HTR-8/SVneo (cell line): ENCODE results near the gene ARHGEF7.
"Not testable (repeated sequence)": the region's sequence is repeated elsewhere in the genome, so short reads cannot be mapped to it uniquely, and the experiment has no call there.

Experiments used
- DNase-seq: peaks from one replicate; pipeline ENCODE4 v3.0.0; 2011; ENCODE audit warnings: low spot score, mixed read lengths; ENCODE audit not compliant: insufficient read length
- FAIRE-seq: peaks from 2 replicates; lab custom pipeline; 2011; peaks lifted over from hg19 to GRCh38; lab: Jason Lieb, UNC

ARHGEF7 gene

DNA sequence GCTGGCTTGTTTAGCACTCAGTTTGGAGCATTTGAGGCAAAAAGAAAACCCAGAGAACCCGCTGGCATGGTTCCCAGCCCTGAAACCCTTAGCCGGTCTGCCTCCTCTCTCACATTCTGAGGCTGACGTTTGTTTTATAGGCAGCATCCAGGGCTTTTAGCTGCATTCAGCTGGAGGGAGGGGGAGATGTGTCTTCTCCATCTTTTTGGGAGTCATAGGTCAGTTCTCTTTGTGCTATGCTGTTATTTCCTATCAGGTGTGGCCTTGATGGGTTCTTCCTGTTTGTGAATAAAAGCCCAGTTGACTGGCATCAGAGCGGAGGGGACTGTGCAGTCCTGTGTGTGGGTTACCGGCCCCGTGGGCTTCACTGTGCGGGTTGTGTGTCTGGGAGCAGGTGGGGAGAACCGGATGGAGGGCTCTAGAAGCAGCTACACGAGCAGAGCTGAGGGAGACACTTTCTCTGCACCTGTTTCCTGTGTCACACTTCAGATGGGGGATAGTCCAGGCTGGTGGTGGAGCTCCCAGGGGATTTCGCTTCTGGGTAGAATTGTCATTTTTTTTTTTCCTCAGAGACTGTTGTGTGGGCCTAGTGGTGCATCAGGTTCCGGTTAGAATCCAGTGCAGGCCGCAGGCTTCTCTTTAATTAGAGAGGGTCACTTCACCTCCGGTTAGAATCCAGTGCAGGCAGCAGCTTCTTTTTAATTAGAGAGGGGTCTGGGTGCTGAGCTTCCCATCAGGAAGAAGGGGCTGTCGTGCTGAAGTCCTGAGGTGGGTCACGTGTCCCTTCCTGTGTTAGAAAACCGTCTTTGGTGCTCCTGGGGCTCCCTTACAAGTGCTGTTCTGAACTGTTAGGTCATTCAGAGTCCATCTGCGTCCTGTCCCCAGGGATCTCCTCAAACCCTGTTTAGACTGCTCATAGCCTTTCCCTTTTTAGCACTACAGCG, 69.6 kb downstream of the ARHGEF7 start:
- DNase-seq, result no peak
- FAIRE-seq, result no peak

DNA sequence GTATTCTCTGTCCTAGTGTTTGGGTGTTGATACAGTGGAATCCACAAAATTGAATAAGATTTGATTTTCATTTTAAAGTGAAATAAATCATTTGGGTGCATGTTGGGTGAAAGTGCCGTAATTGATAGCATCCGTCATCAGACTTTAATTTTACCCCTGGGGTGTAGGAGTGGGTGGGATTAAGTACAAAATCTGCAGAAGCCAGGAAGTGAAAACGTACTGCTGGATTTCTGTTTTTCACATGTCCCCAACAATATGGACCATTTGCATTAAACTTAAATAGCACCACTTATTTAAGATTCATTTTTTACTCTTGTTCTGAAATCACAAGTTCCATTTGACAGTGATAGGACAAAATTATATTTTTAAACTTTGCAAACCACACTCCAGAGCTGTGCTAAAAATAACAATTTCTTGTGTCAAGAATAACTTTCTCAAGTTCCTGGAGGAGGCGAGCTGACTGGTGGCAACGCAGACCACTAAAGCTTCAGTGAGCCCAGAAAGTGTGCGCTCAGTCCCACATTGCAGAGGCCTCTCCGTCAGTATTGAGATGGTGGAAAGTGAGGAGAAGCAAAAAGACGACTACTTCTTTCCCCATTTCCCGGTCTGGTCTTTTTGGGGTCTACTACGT, 71.3 kb downstream of the ARHGEF7 start:
- FAIRE-seq (no peak), DNase-seq (no peak)

DNA sequence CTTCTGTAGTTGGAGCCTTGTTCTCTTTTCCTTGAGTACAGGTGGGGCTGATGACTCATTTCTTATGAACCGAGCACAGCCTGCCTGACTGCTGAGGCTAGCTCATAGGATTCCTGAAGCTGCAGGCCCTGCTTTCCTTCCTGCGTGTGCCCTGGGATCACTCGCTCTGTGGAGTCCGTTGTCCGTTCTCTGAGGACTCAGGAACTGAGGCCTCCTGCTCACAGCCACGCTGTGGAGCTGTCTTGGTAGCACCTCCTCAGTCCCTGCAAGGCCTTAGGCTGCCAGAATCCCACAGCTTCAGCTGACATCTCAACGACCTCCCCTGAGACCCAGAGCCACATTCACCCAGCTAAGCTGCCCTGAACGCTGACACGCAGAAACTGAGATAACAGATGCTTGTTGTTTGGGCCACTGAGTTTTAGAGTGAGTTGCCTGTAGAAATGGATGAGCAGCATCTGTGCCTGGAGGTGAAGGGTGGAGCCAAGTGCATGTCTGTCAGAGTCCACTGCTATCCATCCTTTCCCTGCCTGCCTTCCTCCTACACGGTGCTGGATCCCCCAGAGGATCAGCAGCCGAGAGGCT, 72.9 kb downstream of the ARHGEF7 start:
- FAIRE-seq (no peak), DNase-seq (no peak)

DNA sequence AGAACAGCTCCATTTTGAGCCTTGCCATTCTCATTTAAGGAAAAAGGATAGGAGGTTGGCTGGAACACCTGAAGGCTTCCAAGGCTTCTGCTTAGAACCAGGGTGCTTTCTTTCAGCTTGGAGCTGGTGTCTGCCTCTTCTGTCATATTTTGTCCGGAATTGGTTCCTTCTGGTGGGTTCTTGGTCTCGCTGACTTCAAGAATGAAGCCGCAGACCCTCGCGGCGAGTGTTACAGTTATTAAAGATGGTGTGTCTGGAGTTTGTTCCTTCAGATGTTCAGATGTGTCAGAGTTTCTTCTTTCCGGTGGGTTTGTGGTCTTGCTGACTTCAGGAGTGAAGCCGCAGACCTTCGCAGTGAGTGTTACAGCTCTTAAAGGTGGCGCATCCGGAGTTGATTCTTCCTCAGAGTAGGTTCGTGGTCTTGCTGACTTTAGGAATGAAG, 74.0 kb downstream of the ARHGEF7 start:
- FAIRE-seq, DNase-seq: not testable (repeated sequence)

- not testable (repeated sequence) for DNase-seq, FAIRE-seq
Observed at GRCh38 chr13:111189516-111189915, 74.4 kb downstream of the ARHGEF7 start.

DNA sequence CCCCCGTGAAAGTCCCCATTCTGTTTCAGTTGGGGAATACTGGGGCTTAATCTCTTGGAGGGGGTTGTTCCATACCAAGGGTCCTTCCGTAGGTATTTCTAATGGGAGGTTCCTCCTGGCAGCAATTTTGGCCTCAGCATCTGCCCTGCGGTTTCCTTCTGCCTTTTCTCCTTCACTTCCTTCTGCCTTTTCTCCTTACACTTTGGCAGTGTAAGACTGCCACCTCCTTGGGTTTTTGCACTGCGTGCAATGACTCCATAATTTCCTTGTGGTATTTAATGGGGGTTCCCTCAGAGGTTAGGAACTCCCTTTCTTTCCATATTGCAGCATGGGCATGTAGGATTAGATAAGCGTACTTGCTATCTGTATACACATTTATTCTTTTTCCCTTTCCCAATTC, 78.1 kb downstream of the ARHGEF7 start:
- FAIRE-seq, DNase-seq: not testable (repeated sequence)

DNA sequence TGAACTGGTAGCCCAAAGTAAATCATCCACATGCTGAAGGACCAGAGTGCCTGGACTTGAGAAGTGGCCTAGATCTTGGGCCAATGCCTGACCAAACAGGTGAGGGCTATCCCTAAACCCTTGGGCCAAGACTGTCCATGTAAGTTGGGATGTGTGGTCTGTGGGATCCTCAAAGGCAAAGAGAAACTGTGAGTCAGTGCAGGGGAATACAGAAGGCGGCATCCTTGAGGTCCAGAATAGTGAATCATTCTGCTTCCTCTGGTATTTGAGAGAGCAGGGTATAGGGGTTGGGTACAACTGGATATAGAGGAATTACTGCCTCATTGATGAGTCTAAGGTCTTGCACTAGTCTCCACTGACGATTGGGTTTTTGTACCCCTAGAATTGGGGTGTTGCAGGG, 79.5 kb downstream of the ARHGEF7 start:
- not testable (repeated sequence) for DNase-seq, FAIRE-seq

GRCh38 chr13:111198732-111199378, 83.7 kb downstream of the ARHGEF7 start:
- not testable (repeated sequence) for FAIRE-seq, DNase-seq

DNA sequence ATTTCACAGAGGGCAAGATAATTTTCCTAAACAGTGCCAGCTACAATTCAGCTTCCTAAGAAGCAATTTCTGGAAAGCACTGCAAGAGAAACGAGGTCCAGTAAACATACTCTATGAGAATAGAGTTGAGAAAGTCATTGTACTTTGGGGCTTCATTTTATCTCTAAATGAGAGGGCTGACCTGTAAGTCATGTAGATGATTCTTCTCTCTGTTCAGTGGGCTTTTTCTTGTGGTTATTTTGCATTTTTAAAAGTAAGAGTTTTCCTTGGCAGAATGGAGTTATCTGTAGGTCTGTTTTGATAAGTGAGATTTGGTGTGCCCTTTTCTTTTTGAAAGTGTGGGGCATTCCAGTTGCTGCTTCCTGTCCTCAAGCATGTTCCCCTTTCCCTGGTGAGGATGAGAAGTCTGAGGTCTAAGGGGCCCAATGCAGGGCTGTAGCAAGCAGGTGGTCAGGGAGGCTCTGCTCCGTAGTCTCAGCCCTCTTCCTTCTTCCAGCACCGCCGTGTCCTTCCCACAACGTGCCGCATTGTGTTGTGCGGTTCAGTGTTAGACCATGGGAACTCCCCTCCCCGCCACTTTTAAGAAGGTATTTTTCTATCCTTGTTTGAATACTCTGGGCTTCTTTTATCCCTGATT, 86.3 kb downstream of the ARHGEF7 start:
- no peak for DNase-seq
- FAIRE-seq, result no peak

- FAIRE-seq (no peak), DNase-seq (no peak)
Observed at GRCh38 chr13:111202156-111202621, 87.1 kb downstream of the ARHGEF7 start.

- DNase-seq (peak; percentile 24), FAIRE-seq (no peak)
Observed at GRCh38 chr13:111202745-111203144, 87.6 kb downstream of the ARHGEF7 start.

DNA sequence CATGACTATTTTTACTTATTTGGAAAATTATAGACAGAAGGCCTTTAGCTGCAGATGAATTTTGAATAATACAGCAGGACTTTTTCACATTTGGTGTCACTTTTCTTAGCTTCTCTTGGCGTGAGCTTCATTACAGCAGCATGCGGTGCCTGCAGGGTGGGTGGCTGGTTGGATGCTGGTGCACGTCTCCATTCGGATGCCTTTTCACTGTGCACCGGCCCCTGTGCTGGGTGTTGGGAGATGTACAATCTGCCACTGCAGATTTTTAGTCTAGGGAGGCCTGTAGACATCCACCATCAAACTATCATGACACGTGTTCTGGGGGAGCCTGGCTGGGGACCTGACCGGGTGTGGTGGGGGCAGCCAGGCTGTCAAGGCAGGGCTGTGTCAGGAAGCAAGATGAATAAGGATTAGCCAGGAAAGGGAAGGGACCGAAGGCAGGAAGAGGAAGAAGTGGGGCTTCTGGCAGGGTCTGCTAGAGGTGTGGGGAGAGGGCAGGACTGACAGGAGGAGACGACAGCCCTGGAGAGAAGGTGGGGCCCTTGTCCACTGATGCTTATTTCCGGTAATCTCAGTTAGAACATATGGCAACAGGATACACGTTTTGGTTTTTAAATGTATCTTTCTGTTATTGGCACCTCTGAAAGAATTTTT, 88.8 kb downstream of the ARHGEF7 start:
- DNase-seq (no peak), FAIRE-seq (no peak)

DNA sequence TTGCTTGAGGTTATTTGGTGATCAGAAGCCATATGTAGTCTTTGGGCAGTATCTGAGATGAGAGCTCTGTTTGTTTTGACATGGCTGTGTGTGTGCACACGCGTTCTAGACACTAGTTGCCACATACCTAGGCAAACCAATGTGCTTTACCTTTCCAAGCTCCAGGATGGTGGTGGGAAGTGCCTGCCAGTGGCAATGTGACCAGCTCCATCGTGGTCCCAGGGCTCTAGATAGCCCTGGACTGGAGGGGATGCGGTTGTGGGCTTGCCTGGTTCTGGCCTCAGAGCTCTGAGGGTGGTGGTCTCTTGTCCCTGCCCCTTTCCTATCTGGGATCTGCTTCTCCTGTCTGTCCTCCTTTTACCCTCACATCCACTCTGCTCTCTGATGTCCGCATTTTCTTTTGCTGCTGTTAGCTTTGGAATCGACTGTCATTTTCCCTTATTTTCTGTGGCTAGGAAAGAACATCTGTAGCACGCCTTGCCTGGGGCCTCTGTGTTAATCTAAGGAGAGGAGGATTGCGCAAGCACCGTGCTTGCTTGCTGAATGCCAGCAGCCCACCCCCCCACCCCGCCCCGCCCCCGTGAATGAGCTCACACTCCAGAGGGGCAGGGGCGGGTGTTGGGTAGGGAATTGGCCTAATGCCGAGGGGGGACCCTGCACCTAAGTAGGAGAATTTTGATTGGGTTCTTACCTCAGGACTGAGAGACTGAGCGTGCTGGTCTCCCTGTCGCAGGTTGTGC, 89.5 kb downstream of the ARHGEF7 start:
- DNase-seq, result peak; percentile 44
- FAIRE-seq, result no peak

DNA sequence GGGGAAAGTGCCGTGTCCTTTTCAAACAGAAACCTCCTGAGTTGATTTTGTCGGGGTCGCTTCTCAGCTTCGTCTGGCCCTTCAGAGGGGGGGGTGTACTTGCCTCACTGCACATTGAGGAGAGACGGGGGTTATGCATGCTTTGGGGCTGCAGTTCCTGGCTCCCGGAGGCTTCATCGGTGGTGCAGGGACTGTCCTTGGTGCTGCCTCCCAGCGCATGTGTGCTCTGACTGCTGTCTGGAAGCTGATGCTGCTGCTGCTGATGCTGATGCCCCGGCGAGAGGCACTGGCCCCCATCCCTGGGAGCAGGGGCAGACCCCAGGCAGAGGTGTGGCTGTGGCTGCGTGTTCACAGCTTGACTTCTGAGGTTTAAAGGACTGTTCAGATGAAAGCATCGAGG, 91.0 kb downstream of the ARHGEF7 start:
- no peak for DNase-seq
- FAIRE-seq, result no peak

- FAIRE-seq (no peak), DNase-seq (no peak)
Observed at GRCh38 chr13:111209613-111210012, 94.5 kb downstream of the ARHGEF7 start.

GRCh38 chr13:111210091-111210490, 95.0 kb downstream of the ARHGEF7 start:
- DNase-seq, result no peak
- FAIRE-seq, result no peak

DNA sequence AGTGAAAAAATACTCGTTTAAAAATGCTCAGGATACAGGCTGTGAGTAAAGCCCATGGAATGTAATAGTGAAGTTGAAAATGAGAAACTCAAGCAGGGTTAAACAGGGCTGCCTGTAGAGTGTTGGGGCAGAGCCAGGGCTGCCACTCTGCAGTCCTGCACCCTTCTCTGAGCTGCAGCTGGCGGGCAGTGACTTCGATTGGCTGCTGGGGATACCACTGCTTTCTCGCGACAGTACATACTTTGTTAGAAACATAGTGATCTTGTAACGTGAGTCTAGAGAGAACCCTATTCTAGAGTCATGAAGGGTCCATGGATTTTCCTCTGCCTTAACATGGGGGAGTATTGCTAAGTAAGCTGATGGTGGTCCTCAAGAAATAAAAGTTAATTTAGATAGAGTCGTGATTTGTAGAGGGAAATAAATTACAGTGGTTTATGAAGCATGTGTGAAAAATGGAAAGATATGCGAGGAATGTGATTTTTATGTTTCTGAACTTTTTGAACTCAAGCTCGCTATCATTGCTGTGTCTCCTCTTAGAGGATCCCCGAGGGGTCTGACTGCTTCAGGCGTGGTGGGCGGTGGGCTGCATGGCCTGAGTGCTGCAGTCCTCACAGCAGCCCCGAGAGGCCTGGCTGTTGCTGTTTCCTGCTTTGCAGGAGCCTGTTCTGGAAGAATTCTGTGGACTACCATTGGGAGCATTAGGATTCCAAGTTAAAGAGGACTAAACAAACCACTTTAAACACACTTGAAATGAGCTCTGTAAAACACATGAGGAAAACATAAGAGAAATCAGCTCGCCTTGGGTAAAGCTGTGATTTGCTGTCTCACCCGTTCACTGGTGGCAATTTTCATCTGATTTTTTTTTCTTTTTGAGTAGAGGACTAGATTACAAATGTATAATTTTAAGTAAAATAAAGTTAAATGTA, 95.7 kb downstream of the ARHGEF7 start:
- DNase-seq (peak; percentile 75), FAIRE-seq (no peak)
